Fibroblast of skin of left biceps (primary cell): Measurements from ENCODE around the gene ZFHX2.
"Not testable (repeated sequence)": the region's sequence is repeated elsewhere in the genome, so short reads cannot be mapped to it uniquely, and the experiment has no call there.

ENCODE experiments used
- DNase-seq, 2 experiments: peaks; one replicate each; pipeline ENCODE4 v3.0.0-alpha.2; 2013; ENCODE audit warnings: low read depth in 2 of 2

Gene ZFHX2

GRCh38 chr14:23540141-23540469 is 11.5 kb downstream of the ZFHX2 start:
- no peak for DNase-seq

GRCh38 chr14:23539248-23540140 is 12.1 kb downstream of the ZFHX2 start:
- no peak for DNase-seq

- no peak for DNase-seq
Observed at GRCh38 chr14:23538785-23539184, 12.8 kb downstream of the ZFHX2 start.

DNA sequence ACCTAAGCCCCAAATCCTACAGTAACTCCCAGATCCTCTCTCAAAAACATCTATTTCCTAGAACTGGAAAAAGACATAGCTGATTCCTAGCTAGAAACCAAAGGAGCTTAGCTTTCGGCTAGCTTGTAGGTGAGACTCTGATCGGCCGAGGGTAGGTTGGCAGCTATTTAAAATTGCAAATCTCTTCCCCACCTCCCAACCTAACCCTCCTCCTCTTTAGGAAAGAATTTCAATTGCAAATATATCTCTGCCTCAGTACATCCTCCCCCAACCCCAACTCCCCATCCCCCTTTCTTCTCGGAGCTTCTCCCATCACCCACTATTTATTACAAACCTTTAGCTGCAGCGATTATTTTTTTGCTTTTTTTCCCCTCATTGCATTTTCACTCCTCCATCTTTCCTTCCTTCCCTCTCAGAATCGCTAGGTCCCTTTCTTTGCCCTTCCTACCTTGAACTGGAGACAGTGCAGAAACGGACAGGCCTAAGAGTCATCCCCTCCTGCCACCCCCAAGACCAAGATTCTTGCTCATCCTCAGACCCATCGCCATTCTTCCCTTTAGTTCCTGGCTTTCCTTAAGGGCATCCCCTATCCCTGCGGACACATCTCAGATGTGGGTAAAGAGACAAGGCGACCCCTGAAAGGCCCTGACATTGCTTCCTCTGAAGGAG is 13.4 kb downstream of the ZFHX2 start:
- no peak for DNase-seq

DNA sequence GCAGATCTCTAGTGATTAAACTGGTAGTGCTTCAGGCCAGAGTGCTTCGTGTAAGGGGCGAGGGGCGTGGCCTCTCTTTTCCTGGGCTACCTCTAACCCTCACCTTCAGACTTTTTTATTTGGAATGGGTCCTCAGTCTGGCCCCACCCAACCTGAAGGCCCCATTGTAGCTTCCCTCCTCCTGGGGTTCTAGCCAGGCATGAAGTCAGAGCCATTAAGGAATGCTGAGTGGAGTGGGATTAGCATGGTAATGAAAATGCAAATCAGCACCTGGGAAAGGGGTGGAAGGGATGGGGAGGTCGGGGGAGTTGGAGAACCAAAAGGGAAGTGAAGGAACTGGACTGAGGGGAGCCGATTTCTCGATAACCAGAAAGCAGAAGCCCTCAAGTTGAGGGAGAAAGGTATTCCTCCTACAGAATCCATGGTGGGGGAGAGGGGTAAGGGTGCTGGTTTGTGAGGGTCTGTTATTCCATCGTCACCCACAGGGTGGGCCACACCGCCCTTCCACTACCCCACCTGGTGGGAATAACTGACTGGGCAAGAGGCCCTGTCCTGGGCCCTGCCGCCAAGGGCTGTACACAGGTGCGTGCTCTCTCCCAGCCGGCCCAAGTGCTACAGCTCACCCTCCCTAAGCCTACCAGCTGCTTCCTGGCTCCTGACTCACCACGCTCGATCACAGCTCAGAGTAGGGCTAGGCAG is 14.1 kb downstream of the ZFHX2 start:
- no peak for DNase-seq

GRCh38 chr14:23536906-23537305 is 14.7 kb downstream of the ZFHX2 start:
- not testable (repeated sequence) for DNase-seq

DNA sequence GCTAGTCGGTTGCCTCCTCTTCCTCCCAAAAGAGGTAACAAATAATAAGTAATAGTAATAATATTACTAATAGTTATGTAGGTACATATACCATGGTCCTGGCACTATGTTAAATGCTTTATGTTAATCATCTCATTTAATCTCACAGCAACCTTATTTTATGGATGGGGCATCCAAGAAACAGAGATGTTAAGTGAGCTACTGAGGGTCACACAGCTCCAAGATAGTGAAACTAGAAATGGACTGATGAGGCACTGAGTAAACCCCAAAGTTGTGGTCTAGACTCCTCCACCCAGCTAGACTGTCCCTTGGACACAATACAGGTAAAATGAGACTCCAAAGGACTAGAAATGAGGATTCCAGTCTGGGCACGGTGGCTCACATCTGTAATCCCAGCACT is 15.1 kb downstream of the ZFHX2 start:
- DNase-seq, result no peak

DNA sequence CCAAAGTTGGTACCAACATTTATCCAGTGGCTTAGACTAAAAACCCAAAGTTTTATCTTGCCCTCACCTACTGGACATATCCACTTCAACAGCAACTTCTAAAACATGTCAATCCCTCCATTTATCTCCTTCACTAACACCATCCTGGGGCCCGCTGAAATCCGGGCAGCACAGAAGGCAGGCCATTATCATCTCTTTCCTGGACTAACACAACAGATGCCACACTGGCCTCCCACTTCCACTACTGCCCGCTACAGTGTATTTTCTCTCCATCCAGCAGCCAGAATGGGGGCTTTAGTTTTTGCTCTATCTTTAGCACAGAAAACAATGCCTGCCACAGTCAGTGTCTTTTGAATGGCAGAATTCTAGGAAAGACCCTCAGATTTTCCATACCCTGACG is 15.6 kb downstream of the ZFHX2 start:
- no peak for DNase-seq

- DNase-seq, result no peak
Observed at GRCh38 chr14:23533652-23534435, 17.7 kb downstream of the ZFHX2 start.

GRCh38 chr14:23532658-23533057 is 18.9 kb downstream of the ZFHX2 start:
- DNase-seq, result no peak

- DNase-seq, result no peak
Observed at GRCh38 chr14:23531391-23531790, 20.2 kb downstream of the ZFHX2 start.

- no peak for DNase-seq
Observed at GRCh38 chr14:23530375-23531055, 21.1 kb downstream of the ZFHX2 start.

- no peak for DNase-seq
Observed at GRCh38 chr14:23529016-23529415, 22.5 kb downstream of the ZFHX2 start.

- DNase-seq, result no peak
Observed at GRCh38 chr14:23528555-23528954, 23.0 kb downstream of the ZFHX2 start.

DNA sequence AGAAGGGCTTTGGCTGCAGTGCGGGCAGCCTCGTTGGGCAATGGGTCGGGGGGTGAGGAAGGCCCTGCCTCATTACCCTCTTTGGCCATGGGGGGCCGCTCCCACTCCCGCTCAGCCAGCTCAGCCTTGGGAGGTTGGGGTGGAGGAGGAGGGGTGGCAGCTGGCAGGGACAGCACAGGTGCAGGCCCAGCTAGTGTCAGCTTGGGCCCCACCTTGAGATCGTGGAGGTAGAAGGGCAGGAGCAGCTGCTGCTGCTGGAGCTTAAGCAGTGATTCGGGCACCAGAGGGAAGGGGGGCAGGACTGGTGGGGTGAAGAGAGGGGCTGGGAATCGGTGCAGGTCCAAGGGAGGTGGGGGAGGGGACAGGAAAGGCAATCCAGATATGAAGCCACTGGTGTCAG is 26.0 kb downstream of the ZFHX2 start:
- DNase-seq, result no peak

DNA sequence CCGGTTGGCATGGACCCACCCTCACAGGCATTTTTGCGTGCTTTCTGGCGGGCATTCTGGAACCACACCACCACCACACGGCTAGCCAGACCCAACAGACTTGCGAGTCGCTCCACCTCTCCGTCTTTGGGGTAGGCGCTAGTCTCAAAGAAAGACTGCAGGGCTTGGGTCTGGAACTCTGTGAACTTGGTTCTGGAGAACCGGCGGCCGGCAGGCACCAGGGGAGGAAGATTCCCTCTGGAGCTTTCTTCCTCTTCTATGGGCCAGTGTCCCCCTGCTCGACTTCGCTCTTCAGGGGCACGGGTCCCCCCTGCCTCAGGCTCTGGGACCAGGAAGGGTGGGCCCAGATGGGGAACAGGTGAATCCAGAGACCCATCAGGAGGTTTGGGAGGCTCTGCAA is 26.6 kb downstream of the ZFHX2 start:
- no peak for DNase-seq

DNA sequence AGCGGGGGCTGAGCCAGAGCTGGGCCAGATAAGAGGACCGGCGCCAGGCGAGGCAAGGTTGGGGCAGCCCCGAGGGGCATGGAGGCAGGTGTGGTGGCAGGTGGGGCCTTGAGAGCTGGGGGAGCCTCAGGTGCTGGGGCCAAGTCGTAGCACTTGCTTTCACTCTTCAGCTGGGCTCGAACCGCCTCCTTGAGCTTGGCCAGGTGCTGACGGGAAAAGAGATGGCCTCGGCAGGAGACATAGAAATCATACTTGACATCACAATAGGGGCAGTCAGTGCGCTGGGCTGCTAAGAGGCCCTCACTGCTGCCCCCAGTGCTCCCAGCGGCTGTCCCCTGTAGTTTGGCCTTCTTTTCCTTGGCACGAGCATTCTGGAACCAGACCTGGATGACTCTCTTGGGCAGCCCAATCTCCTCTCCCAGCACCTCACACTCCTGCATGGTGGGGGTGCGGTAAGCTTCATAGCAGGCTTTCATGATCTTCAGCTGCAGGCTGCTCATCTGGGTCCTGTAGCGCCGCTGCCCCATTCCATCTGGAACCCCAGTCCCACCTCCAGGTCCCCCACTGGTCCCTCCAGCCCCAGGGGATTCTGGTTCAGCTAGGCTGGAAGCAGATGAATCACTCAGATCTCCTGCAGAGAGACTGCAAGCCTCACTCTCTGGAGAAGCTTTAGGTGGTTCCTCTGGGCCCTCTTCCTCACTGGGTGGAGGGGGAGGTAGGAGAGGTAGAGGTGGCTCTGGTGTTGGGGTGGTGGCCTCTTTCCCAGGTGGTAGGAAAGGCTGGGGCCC is 28.1 kb downstream of the ZFHX2 start:
- no peak for DNase-seq

DNA sequence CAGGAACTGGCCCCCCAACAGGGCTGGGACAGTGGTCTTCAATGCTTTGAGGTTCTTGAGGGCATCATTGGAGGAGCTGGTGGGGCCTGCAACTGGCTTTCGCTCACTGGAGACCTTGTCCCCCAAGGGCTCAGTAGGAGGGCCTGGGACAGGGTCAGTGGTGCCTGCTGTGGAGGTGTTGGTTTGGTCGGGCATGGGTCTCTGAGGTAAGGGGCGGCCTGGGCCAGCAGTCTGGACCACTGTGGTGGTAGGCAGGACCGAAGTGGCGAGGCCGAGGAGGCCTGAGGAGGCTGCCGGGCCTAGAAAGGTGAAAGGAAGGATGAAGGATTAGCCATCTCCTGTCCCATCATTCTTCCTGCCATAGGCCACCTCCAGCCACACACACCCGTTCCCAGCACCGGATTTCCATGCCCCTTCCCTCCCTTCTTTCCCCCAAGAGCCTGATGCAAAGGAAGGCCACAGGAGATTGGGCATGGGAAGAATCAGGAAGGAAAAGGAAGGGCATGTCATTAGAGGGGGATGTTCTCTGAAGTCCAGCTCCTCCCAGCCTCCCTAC is 28.8 kb downstream of the ZFHX2 start:
- DNase-seq, result no peak

- DNase-seq, result no peak
Observed at GRCh38 chr14:23521785-23522640, 29.6 kb downstream of the ZFHX2 start.
